ENCODE measurements around the gene TRIM23. TPM values are rescaled to one million over a fixed set of nuclear protein-coding genes. Genes with fewer than 3 reads are reported as not detected.
A peak's percentile ranks its signal among the peaks of the same experiment; 100 is the strongest.

Gene TRIM23
- total and polyA plus RNA-seq, 8 donors: 0.87 to 37.3 (median 2.9) TPM

DNA sequence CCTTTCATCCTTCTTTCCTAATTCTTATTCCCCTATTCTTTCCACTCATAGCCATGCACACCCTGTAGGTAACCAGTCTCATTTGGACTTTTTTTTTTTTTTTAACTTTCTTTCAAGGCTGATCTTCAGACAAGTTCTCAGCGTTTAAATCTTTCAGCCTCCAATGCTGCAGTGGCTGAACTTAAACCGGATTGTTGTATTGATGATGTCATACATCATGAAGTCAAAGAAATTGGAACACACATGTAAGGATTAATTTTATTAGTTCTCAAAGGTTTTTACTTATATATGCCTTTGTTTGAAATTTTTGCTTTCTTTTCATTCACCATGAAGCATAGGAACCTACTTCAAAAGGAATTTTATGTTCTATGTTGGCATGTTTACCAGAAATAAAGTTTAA, 22.8 kb upstream of the TRIM23 start:
- TF ChIP-seq EP300 (IDR thresholded peaks at IDR 0.05) (no peak), POLR2A (IDR thresholded peaks at IDR 0.05) (no peak), POLR2AphosphoS5 (IDR thresholded peaks at IDR 0.05) (no peak)
- TF ChIP-seq, protein P1, sequence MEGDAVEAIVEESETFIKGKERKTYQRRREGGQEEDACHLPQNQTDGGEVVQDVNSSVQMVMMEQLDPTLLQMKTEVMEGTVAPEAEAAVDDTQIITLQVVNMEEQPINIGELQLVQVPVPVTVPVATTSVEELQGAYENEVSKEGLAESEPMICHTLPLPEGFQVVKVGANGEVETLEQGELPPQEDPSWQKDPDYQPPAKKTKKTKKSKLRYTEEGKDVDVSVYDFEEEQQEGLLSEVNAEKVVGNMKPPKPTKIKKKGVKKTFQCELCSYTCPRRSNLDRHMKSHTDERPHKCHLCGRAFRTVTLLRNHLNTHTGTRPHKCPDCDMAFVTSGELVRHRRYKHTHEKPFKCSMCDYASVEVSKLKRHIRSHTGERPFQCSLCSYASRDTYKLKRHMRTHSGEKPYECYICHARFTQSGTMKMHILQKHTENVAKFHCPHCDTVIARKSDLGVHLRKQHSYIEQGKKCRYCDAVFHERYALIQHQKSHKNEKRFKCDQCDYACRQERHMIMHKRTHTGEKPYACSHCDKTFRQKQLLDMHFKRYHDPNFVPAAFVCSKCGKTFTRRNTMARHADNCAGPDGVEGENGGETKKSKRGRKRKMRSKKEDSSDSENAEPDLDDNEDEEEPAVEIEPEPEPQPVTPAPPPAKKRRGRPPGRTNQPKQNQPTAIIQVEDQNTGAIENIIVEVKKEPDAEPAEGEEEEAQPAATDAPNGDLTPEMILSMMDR (IDR thresholded peaks at IDR 0.05): no peak
- no peaks in the 10 kb centered on the region for H3K9me3 ChIP-seq
- H3K27me3 ChIP-seq: no peaks in the 10 kb centered on the region
- H3K27ac ChIP-seq: no peak overlapping the region
- no peak overlapping the region for H3K4me3 ChIP-seq
- no peaks in the 10 kb centered on the region for H3K4me1 ChIP-seq
- intact Hi-C loops (cut with DNase I; ENCODE audit: low total_unique reads): no loop called here
- DNase-seq: no peak
- peaks cover 0 to 72% (median 35%) of the 10 kb centered on the region in 4 donors for H3K36me3 ChIP-seq
- WGBS, 5 donors: 73 to 95% (median 75%) methylated on average over 2 of the region's 2 CpGs

DNA sequence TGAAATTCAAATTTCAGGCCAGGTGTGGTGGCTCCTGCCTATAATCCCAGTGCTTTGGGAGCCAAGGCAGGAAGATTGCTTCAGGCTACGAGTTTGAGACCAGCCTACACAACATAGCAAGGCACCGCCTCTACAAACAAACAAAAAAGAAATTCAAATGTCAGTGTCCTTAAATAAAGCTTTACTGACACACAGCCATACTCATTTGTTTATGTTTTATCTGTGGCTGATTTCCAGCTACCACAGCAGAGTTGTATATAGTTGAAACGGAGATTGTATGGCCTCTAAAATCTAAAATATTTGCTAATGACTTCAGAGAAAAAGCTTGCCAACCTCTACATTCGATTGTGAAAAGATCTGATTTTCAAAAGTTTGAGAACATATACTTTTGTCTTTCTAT, 16.1 kb upstream of the TRIM23 start:
- peaks cover 26 to 81% (median 59%) of the 10 kb centered on the region in 4 donors for H3K36me3 ChIP-seq

DNA sequence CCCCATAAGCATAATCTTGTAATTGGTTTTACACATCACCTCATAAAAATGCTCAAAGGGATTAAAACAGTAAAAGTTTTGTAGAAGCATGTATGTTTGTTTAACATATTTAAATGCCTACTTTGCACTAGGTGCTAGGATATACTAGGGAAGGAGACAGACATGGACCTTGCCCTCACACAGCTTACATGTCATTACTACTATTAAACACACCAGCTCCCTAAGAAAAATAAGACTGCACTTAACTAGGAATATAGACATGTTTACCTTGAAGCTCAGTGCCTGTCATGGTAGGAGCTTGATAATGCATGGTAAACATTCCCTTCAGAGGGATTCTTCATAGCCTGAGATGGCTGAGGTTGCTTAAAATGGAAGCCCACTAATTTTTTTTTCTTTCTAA, 6.8 kb upstream of the TRIM23 start:
- intact Hi-C loops (cut with DNase I; ENCODE audit: low total_unique reads): no loop called here
- DNase-seq: no peak
- TF ChIP-seq EP300 (IDR thresholded peaks at IDR 0.05): no peak
- no peak for TF ChIP-seq POLR2AphosphoS5 (IDR thresholded peaks at IDR 0.05)
- TF ChIP-seq, protein P1 (IDR thresholded peaks at IDR 0.05): no peak
- TF ChIP-seq POLR2A (IDR thresholded peaks at IDR 0.05): no peak

More for the DNA sequence above, 16.1 kb upstream of the TRIM23 start:
- Histone ChIP-seq H3K4me3 (no peak overlapping the region), H3K4me1 (no peaks in the 10 kb centered on the region), H3K9me3 (no peaks in the 10 kb centered on the region), H3K27ac (no peak overlapping the region), H3K27me3 (no peaks in the 10 kb centered on the region)
- TF ChIP-seq EP300 (IDR thresholded peaks at IDR 0.05) (no peak), POLR2AphosphoS5 (IDR thresholded peaks at IDR 0.05) (no peak), POLR2A (IDR thresholded peaks at IDR 0.05) (no peak)
- TF ChIP-seq, protein P1 (IDR thresholded peaks at IDR 0.05): no peak
- 79 to 88% (median 85%) methylated on average over 4 of the region's 4 CpGs for WGBS, 5 donors
- intact Hi-C loops (cut with DNase I; ENCODE audit: low total_unique reads): no loop called here
- DNase-seq: no peak

DNA sequence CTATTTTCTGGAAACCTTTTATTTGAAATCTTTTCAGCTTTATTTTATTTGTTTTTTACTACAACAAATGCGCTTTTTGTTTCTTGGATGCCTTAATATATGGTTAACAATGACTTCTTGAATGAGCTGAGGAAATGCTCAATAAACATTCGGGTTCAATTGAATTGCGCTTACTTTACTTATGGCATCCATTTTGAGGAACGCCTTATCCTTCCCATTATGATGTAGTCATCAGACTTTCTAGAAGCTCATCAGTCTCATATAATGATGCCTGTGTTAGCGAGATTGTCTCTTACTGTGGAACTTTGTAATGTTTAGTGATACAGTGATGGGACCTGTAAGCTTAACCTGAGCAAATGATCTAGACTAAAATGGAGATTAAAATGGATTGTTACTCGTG, 1.6 kb upstream of the TRIM23 start:
- peak in 1 of 2 donors; percentile 7 for DNase-seq
- 45 to 63% (median 50%) methylated on average over 6 of the region's 6 CpGs for WGBS, 5 donors
- TF ChIP-seq EP300 (IDR thresholded peaks at IDR 0.05) (no peak), POLR2AphosphoS5 (IDR thresholded peaks at IDR 0.05) (no peak), POLR2A (IDR thresholded peaks at IDR 0.05) (no peak)
- TF ChIP-seq, protein P1 (IDR thresholded peaks at IDR 0.05): no peak
- Histone ChIP-seq H3K36me3 (peaks cover 0 to 18% (median 16%) of the 10 kb centered on the region in 4 donors), H3K27me3 (no peaks in the 10 kb centered on the region), H3K27ac (peak overlapping the region in 3 of 5 donors; percentile 77 to 87 (median 84)), H3K9me3 (no peaks in the 10 kb centered on the region), H3K4me3 (peak overlapping the region; percentile 74 to 96 (median 84)), H3K4me1 (peaks cover 28 to 51% (median 38%) of the 10 kb centered on the region in 4 donors)
- intact Hi-C loops (cut with DNase I; ENCODE audit: low total_unique reads): no loop called here

More for the DNA sequence above, 6.8 kb upstream of the TRIM23 start:
- no peak overlapping the region for H3K27ac ChIP-seq
- no peaks in the 10 kb centered on the region for H3K9me3 ChIP-seq
- H3K4me3 ChIP-seq: no peak overlapping the region
- H3K36me3 ChIP-seq: peaks cover 0 to 27% (median 19%) of the 10 kb centered on the region in 4 donors
- H3K4me1 ChIP-seq: peaks cover 6 to 16% (median 8%) of the 10 kb centered on the region in 4 donors
- H3K27me3 ChIP-seq: no peaks in the 10 kb centered on the region
